AG08396 (cell line): ENCODE results near the gene IMP3.

Source experiments
- DNase-seq: peaks from one replicate; pipeline ENCODE4 v3.0.0; 2012; ENCODE audit warnings: low spot score, mixed read lengths

The IMP3 gene

GRCh38 chr15:75620841-75621391 is 19.1 kb downstream of the IMP3 start:
- DNase-seq, result peak; percentile 90

GRCh38 chr15:75620058-75620820 is 19.8 kb downstream of the IMP3 start:
- peak; percentile 52 for DNase-seq

DNA sequence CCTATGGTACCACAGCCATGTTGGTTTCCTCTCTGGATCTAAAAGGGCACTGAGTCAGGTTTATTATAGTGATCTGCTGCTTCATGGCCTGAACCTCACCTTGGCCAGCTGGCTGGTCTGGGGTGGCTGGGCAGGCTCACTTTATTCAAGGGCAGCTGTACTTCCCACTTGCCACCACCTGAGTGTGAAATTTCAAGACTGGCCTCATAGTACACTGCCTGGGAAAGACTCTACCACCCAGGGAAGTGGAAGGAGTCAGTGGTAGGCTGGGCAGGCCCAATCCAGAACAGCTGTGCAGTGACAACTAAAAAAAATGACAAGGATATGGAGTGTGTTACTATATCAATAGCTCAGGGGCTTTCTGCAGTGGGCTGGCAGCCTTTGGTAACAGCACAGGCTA is 23.3 kb downstream of the IMP3 start:
- DNase-seq, result no peak

- DNase-seq, result no peak
Measured at GRCh38 chr15:75606711-75607699, 33.0 kb downstream of the IMP3 start.

DNA sequence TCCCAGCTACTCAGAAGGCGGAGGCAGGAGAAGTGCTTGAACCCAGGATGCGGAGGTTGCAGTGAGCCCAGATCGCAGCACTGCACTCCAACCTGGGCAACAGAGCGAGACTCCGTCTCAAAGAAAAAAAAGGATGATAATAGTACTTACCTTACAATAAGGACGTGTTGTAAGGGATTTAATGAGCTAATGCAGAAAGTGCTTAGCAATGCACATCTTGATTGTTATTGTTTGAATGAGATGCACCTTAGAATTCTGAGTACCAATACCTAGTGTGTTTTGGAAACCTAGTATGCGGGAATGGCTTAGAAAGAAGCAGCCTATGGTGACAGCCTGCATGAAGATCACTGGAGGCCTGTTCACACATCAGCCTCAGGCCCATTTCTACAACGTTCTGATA is 34.0 kb downstream of the IMP3 start:
- no peak for DNase-seq

- DNase-seq, result no peak
Measured at GRCh38 chr15:75599401-75599800, 40.6 kb downstream of the IMP3 start.

GRCh38 chr15:75598361-75598760 is 41.7 kb downstream of the IMP3 start:
- DNase-seq, result no peak

GRCh38 chr15:75597667-75598341 is 42.2 kb downstream of the IMP3 start:
- DNase-seq, result no peak

DNA sequence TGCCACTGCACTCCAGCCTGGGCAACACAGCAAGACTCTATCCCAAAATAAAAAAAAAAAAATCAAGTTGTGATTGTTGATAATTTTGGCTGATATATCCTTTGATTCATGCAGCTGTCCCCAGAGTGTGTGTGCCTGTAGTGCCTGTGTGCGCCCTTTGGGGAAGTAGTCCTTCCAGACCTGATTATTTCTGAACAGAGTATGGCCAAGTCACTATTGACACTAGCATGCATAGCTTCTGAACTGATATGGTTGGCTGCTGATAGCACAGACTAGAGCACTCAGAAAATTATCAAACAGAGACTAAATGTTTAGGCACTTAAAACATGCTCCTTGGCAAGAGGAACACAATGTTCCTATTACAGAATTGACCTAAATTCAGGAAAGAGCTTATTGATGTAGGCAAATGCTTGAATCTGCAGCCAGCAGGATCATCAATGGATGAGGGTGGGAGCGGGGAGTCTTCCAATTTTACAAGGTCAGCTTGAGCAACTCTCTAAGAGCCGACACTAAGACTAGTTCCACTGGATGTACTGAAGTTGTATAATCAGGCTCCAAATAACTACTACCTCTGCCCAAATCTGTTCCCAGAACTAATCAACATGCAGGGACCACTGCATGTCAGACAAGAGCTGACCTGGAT is 43.2 kb downstream of the IMP3 start:
- DNase-seq, result no peak

GRCh38 chr15:75594276-75594675 is 45.7 kb downstream of the IMP3 start:
- DNase-seq, result no peak

DNA sequence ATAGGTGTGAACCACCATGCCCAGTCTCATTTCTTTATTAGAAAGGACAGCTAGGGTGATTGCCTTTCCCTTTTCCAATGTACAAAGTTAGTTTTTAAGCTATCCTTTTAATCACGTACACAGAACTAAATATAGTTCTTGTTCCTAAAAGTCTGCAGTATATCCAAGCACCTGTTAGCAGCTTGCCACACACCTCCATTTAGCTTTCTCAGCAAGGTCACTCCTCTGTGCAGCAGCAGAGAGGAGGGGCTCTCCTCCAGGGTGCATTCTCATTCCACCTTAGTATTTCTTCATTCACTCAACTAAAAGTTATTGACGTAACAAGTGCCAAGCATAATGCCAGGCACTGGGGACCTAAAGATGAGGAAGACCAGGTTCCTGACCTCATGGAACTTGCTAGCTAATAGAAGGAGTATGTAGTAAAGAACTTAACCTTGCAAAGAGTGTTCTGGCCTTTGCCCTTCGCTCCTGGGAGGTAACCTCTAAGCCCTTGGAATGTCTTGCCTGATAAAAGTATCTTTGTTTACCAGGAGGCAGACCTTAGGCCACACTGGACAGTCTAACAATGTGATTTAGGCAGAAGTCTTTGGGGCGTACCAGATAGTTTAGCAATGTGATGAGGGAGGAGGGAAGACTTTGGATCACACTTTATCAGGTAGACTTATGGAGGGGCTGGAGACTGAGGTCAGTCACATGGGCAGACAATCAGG is 48.2 kb downstream of the IMP3 start:
- DNase-seq, result no peak

- no peak for DNase-seq
Measured at GRCh38 chr15:75590239-75590638, 49.8 kb downstream of the IMP3 start.
